Skeletal muscle cell (primary cell): Measurements from ENCODE around the gene ESPNL.

ENCODE experiments used
- DNase-seq: peaks from one replicate; pipeline ENCODE4 v3.0.0-alpha.2; 2010; ENCODE audit warnings: low read depth
- H3K4me3 ChIP-seq: 2 replicates; pipeline ENCODE4 v1.5.1; 2011; ENCODE audit warnings: low read depth, mild to moderate bottlenecking, control low read depth, low read length, moderate library complexity

Gene ESPNL

DNA sequence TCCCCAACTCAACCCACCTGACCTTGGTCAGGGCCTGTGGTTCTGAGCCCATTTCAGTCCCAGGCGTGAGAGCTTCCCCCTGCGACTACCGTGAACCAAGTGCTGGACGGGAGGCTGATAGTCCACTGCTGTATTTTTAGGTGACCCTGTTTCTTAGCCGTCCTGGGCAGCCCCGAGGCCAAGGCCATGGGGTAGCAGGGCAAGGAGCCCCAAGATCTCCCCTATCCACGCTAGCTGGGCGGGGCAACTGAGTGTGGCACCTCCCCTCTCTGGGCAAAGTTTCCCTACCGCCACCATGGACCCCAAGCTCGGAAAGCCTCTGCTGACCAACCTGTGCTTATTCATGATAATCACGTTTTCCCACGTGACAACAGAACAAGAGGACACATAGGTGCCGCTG, 37.7 kb downstream of the ESPNL start:
- no peak overlapping the region for H3K4me3 ChIP-seq

DNA sequence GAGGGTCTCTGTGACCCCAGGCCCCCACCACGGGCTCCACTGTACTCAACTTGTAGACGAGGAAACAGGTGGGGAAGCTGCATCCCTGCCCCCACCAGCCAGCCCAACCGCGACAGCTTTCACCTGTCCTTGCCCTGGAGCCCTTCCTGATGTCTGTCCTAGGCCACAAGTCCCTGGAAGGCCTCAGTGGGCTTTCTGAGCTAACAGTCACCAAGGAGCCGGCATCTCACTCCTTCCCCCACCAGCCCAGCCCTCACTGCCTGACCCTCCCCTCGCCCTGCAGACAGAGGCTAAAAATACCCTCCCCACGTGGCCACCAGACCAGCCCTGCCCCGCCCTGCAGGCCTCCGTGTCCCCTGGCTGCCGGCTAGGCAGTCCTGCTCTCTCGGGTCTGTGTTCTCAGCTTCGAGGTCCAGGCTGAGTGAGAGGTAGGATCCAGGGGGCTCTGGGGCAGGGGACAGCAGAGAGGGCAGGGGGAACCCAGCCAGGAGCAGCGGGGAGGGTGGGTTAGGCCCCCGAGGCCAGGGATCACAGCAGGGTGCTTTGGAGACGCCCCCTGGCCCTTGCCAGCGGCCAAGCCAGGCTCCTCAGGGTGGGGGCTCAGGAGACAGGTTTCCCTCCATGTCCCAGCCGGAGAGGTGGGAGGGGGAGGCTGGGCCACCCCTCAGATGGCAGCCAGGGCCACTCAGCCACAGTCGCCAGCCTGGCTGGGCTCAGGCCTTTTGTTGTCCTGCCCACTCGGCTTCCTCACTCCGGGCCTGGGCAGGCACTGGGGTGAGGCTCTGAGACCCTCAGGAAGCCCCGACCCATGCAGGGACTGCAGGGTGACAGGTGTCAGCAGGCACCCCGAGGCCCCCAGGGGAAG, 38.4 kb downstream of the ESPNL start, which contains the start of gene KLHL30:
KLHL30 (plus strand) TSS at position 338 of the 865 bp plus-strand sequence. CDS start 2,087 bp downstream, outside the sequence.
- no peak for DNase-seq
- H3K4me3 ChIP-seq, result peak within 1 kb of the TSS; percentile 9

More for the DNA sequence above, 37.7 kb downstream of the ESPNL start:
- no peak for DNase-seq

DNA sequence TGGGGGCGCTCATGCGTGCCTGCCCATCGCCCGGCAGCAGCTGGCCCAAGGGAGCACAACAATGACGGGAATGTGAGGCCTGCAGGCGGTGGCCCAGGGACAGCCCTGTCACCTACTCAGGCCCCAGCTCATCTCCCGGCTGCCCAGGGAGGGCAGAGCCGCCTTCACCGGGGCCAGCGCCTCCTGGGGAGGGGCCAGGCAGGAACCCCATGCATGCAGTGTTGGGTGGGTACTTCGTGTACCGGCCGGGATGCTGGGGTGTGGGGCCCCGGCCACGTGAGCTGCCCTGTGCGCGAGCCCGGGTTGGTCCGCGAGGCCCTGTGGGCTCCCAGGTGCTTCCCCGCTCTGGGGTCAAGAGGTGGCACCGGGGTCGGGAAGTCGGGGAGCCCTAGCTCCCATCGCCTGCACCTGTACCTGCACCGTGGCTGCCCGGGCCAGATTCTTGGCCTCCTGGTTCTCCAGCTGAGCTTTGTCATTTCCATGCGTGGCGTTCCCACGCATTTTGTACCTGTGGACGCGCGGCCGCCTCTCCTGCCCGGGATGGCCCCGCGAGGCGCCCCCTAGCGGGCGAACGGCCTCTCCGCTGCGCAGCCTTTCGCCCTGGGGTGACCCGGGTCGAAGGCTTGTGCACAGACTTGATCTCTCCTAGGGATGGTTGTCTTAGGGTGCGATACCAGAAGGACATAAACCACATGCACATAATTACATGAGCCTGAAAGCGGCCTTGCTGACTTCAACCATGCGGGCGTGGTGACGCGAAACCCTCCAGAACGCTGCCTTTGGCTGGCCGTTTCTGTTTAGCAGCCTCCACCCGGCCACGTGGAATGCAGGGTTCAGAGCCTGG, 39.3 kb downstream of the ESPNL start:
- no peak for DNase-seq
- peak overlapping the region; percentile 9 for H3K4me3 ChIP-seq

DNA sequence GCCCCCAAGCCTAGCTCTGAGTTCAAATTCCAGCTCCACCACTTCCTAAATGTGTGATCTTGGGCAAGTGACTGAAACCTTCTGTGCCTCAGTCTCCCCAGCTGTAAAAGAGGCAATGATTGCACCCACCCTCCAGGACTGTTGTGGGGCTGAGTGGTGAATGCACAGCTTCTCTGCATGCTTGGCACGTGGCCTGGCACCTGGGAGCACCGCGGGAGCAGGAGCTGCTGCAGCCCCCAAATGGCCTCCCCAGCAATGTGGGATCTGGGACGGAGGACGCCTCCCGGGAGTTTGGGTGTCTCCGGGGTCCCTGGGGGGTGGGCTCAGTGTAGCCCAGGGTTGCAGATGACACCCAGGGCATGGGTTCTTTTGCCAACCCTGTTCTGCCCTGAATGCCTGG, 39.9 kb downstream of the ESPNL start:
- H3K4me3 ChIP-seq, result no peak overlapping the region
- DNase-seq, result no peak

DNA sequence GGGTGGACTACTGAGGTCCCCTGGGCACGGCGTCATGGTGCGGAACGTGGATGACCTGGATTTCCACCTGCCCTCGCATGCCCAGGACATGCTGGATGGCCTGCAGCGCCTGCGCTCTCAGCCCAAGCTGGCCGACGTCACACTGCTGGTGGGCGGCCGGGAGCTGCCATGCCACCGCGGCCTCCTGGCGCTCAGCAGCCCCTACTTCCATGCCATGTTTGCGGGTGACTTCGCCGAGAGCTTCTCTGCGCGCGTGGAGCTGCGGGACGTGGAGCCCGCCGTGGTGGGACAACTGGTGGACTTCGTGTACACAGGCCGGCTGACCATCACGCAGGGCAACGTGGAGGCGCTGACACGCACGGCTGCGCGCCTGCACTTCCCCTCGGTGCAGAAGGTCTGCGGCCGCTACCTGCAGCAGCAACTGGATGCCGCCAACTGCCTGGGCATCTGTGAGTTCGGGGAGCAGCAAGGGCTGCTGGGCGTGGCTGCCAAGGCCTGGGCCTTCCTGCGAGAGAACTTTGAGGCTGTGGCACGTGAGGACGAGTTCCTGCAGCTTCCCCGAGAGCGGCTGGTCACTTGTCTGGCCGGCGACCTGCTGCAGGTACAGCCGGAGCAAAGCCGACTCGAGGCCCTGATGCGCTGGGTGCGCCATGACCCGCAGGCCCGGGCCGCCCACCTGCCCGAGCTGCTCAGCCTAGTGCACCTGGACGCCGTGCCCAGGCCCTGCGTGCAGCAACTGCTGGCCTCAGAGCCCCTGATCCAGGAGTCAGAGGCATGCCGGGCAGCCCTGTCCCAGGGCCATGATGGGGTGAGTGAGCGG, 40.8 kb downstream of the ESPNL start:
- no peak overlapping the region for H3K4me3 ChIP-seq
- DNase-seq, result no peak

DNA sequence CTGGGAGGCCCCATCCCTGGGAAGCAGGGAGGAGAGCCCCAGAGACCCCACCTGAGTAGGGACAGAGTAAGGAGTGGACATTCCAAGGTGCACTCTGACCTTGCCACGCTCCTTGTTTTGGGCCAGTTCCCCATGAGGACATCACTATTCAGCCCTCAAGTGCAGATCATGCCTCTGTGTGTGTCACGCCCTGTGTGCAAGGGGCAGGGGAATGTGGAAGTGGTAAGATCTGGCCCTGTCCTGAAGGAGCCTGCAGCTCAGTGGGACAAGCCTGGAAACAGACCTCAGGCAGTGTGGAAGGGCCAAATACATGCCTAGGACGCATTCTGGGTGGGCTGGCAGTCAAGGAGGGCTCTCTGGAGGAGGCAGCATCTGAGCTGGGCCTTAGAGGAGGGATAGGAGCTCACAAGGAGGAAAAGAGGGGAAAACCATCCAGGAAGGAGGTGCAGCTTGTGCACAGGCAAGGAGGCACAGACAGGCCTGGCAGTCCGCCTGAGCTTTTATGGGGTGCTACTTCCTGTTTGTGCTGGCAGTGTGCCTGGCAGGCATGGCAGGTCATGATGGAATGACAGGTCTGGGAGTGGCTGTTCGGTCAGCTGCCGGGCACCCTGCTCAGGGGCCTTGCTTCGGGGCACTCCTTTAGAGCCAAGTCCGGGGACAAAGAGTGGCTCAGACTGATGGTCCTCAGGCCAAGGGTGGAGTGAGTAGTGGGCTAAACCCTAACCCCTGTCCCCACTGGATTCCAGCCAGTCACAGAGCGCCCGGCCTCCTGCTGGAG, 41.6 kb downstream of the ESPNL start:
- DNase-seq, result no peak
- no peak overlapping the region for H3K4me3 ChIP-seq

DNA sequence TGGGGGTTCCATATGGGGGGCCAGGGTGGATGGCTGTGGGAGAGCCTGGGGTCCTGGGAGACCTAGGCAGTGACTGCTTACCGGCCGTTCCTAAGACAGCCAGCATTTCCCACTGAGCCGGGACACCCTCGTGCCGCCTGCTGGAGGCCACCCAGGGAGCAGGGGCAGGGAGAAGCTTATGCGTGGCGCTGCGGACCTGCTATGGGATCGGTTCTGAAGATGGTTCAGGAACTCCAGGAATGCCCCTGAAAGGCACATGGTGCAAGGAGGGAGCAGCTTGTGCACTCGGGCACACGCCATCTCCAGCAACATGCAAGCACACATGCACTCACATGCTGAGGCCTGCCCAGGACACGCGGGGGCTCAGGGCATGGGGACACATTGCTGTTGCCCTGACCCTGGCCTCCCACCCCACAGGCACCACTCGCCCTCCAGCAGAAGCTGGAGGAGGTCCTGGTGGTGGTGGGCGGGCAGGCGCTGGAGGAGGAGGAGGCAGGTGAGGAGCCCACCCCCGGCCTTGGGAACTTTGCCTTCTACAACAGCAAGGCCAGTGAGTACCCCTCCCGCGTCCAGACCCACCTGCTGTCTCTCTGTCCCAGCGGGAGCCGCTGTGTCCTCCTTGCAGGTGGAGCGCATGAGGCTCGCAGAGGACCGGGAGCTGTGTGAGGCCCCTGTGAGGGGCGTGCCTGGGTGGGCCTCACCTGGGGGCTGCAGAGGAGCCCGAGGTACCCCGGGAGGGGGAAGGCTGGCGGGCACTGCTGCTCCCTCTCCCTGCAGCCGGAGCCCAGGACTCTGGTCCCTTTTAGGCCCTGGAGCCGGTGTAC, 42.5 kb downstream of the ESPNL start:
- H3K4me3 ChIP-seq, result no peak overlapping the region
- no peak for DNase-seq

DNA sequence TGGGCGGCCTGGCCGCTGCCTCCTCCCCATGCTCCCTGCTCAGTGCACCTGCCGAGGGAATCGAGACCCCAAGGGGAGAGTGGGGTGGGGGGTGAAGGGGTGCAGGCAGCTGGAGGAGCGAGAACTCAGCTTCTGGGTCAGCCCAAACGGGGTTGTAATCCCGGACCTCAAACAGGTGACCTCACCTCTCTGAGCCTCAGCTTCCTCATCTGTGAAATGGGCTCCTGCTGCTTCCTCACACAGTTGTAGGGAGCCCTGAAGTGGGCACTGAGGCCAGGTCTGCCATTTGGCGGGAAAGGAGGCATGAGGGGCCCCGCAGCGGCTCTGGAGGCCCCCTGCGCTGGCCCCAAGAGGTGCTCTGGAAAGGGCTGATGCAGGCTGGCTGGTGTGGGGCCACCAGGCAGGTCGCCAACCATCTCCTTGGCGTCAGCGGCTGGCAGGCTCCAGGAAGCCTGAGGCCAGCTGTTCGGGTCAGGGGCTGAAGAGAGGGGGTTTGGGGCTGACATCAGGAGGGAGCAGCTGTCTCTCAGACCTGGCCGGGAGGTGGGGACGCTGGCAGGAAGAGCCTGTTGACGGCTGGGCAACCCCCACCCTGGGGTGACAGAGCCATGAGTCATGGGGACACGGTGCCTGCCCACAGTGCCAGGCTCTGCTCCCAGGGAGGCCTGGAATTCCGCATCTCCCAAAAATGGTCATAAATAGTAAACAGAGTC, 43.3 kb downstream of the ESPNL start:
- no peak overlapping the region for H3K4me3 ChIP-seq
- no peak for DNase-seq

DNA sequence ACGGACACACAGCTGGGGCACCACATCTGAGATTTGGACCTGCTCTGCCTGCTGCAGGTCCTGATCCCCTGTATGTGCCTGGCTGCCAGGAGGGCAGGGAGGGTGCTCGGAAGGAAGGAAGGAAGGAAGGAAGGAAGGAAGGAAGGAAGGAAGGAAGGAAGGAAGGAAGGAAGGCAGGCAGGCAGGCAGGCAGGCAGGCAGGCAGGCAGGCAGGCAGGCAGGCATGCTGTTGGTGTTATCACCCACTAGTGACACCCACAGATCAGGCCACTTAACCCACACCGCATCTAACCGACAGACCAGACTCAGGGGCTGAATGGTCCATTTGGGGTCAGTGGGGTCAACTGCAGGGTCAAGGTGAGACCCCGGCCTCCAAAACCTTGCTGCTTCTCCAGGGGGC, 44.1 kb downstream of the ESPNL start:
- no peak for DNase-seq

DNA sequence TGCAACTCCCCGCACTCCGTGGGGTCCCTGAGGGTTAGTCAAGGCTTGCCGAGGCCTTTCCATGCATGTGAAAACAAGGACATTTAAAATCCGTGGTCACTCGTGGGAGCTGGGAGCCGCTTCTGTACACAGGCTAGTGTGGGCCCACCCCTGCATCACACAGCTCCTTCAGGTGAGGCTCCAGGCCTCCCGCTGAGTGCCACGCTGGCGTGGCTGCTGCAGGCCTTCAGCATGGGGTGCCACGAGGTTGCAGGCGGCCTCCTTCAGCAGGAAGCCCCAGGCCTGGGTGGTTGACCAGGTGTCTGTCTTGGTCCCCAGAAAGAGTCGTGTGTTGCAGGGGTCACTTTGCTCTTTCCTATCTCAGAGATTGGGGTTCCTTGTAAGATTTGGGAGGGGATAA, 44.9 kb downstream of the ESPNL start:
- no peak for DNase-seq
- H3K4me3 ChIP-seq, result no peak overlapping the region

More for the DNA sequence above, 44.1 kb downstream of the ESPNL start:
- no peak overlapping the region for H3K4me3 ChIP-seq

DNA sequence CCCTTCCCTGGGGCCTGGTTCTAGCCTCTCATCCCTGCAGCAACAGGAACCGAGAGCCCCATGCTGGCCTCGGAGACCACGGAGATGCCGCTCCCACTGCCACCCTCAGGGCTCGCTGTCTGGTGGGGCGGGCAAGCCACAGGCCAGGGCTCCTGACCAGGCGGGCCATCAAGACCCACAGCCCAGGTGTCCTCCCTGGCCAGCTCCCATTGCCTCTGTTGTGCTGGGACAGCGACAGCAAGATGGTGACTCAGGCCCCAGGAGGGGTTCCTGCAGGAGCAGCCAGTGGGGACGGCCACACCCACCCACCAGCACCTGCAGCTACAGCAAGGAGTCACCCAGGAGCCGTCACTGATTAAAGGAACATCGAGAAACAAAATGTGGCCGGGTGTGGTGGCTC, 45.7 kb downstream of the ESPNL start:
- DNase-seq, result no peak
- no peak overlapping the region for H3K4me3 ChIP-seq

DNA sequence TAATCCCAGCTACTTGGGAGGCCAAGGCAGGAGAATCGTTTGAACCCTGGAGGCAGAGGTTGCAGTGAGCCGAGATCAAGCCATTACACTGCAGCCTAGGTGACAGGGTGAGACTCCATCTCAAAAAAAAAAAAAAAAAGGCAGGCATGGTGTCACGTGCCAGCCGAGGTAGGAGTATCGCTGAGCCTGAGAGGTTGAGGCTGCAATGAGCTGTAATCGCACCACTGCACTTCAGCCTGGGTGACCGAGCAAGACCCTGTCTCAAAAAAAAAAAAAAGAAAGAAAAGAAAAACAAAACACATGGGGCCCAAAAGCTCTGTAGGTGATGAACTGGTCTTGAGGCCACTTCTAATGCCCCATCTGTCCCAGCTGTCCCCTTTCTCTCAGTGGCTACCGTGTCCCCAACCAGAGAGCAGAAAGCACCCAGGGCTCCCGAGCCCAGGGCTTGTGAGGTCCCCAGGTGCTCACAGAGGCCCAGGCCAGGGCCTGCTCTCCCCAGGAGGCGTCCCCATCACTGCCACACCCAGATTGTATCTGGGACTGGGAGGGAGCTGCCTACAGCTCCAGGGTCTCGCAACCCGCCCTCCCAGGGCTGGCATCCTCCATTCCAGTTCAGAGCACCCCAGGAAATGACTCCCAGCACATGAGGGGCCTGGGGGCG, 46.9 kb downstream of the ESPNL start:
- H3K4me3 ChIP-seq, result no peak overlapping the region
- no peak for DNase-seq

DNA sequence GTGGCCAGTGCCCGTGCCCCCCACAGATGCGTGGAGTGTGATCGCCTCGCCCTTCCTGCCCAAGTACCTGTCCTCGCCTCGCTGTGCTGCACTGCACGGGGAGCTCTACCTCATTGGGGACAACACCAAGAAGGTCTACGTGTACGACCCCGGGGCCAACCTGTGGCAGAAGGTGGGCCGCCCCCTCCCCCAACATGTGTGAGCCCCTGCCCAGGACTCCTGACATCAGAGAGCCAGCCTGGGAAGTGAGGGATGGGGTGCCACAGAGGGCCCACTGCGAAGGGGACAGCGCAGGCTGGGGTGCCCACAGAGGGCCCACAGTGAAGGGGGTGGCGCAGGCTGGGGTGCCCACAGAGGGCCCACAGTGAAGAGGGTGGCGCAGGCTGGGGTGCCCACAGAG, 48.8 kb downstream of the ESPNL start:
- DNase-seq, result no peak
- no peak overlapping the region for H3K4me3 ChIP-seq

DNA sequence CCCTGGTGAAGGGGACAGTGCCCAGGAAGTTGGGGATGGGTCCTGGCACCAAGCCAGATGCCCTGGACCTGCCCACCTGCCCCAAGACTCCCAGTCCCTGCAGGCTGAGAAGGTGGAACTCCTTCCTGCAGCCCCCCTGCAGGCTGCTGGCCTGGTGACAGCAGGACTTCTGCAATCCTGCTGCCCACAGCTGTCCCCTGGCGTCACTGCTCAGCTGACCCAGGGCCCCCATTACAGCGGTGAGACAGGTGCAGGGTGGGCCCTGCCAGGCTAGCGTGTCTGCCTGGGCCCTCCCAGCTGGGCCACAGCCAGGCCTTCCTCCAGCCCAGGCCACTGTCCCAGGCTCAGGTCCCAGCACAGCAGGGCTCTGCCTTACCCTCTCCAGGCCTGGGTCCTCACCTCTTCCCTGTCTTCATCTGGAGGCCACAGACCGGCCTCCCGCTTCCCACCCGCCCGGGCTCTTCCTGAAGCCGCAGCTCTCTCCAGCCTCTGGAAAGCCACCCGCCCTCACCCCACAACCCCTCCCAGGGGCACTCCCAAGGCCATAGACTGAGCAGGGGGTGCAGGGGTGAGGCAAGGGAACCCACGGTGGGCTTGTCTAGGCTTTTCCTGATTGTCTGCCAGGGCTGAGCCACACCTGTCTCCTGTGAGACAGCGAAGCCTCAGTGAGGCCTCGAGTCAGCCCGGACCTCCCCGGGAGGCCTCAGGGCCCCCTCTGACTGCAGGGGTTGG, 49.9 kb downstream of the ESPNL start:
- no peak for DNase-seq
- no peak overlapping the region for H3K4me3 ChIP-seq

DNA sequence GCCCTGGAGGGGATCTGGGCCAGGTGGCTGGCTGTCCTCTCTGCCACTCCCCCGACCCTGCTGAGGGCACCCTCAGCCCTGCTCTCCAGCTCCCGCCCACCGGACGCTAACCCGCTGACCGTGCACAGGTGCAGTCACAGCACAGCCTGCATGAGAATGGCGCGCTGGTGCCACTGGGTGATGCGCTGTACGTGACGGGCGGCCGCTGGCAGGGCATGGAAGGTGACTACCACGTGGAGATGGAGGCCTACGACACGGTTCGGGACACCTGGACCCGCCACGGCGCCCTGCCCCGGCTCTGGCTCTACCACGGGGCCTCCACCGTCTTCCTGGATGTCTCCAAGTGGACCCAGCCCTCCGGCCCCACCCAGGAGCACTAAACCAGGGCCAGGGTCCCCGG, 50.5 kb downstream of the ESPNL start:
- no peak for DNase-seq
- H3K4me3 ChIP-seq, result no peak overlapping the region

DNA sequence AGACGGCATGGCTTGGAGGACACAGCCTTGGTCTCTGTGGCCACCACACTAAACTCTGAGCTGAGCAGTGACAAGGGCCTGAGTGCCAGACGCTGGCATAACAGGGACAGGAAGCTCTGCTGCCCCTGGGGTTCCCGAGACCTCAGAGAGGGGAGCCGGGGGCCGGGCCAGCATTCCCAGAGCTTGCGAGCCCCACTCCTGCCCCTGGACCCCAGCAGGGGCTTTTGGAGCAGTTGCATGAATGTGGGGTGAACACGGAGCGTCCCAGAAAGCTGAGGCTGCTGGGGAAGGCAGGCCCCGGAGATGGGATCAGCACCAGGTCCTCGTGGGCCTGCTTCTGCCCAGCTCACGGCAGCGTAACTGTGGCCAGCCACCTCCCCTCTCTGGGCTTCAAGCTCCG, 51.1 kb downstream of the ESPNL start:
- H3K4me3 ChIP-seq, result no peak overlapping the region
- no peak for DNase-seq
